HG02588 (cell line): Measurements from ENCODE around the gene UFD1.
"Not testable (repeated sequence)": the region's sequence is repeated elsewhere in the genome, so short reads cannot be mapped to it uniquely, and the experiment has no call there.

Experiments used
- ATAC-seq: cut with Tn5 transposase; IDR thresholded peaks from one replicate; pipeline ENCODE4 v1.9.1; 2021; ENCODE audit warnings: mild to moderate bottlenecking, moderate library complexity; ENCODE audit not compliant: unreplicated experiment

UFD1 gene

DNA sequence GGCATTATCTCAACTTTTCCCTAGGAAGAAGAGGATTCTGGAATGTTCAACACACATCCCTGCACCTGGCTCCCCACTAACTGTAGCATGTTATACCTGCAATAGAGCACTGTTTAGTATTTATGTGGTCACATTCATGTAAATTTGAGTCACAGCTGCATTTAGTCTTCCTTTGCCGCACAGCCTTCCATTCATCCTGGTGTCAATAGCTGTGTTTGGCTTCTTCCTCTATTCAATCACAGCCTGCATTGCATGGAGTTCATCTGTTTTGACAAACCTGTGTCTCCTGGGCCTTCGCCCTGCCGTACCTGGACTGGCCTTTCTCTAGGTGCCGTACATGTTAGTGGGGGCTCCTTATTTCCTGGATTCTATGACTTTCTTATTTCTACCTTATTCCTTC lies 27.4 kb downstream of the UFD1 start:
- ATAC-seq = no peak

GRCh38 chr22:19450363-19451175 lies 28.4 kb downstream of the UFD1 start:
- no peak for ATAC-seq

GRCh38 chr22:19449422-19449767 lies 29.6 kb downstream of the UFD1 start:
- no peak for ATAC-seq

GRCh38 chr22:19448739-19449421 lies 30.1 kb downstream of the UFD1 start:
- ATAC-seq = peak; percentile 42

GRCh38 chr22:19448076-19448607 lies 30.9 kb downstream of the UFD1 start:
- ATAC-seq = no peak

DNA sequence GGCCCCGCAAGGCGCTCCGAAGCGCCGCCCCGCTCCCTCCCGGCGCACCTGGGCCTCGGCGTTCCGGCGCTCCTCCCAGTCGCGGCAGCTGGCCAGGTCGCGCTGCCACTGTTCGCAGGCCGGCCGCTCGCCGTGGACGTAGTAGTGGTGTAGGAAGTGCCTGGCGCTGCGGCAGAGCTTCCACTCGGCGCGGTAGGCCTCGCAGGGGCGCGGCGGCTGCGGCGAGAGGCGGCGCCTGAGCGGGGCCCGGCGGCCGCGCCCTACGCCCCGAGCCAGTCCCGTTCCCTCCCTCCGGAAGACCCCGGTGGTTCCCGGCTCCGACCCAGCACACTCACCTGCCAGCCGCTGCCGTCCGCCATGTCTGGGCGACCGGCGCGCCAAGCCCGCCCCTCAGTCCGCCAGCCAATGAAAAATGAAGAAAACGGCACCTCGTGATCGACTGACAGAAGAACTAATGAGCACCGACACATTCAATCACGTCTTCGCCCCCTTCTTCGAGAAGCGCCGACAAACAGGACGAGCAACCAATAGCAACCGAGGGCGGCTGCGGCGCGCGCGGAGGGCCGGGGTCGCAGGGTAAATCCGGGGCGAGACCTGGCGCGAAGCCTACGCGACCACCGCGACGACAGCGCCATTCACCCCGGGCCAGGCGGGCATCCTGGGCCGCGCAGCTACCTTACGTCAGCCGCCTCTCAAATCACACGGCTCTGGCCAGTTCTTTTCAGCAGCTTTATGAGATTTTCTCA lies 31.5 kb downstream of the UFD1 start, which contains the start of gene C22orf39:
TSS of gene C22orf39 (minus strand) at position 382 of the 746 bp plus-strand sequence. CDS start at position 359, 23 bp downstream.
- peak; percentile 73 for ATAC-seq

- ATAC-seq = no peak
These were observed 32.2 kb downstream of the UFD1 start for GRCh38 chr22:19446603-19447329.

DNA sequence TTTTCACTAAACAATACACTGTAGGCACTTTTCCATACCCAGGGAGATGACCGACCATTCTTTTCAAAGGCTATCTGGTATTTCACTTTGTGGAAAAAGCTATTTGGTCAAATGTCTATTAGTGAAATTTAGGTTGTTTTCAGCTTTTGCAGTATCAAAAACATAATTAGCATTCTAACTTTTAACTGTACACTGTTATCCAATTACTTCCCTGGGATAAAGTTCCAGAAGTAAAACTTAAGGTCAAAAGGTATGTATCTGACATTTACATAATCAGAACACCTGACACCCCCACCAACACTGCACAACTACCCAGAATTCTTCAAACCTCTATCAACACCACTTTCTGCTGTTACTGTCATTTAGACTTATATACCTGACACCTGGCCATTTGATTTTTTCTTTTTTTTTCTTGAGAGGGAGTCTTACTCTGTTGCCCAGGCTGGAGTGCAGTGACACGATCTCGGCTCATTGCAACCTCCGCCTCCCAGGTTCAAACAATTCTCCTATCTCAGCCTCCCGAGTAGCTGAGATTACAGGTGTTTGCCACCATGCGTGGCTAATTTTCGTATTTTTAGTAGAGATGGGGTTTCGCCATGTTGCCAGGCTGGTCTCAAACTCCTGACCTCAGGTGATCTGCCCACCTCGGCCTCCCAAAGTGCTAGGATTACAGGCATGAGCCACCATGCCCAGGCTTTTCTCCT lies 33.6 kb downstream of the UFD1 start:
- ATAC-seq = not testable (repeated sequence)

GRCh38 chr22:19443544-19444211 lies 35.3 kb downstream of the UFD1 start:
- ATAC-seq = no peak

GRCh38 chr22:19442166-19442565 lies 36.8 kb downstream of the UFD1 start:
- no peak for ATAC-seq

DNA sequence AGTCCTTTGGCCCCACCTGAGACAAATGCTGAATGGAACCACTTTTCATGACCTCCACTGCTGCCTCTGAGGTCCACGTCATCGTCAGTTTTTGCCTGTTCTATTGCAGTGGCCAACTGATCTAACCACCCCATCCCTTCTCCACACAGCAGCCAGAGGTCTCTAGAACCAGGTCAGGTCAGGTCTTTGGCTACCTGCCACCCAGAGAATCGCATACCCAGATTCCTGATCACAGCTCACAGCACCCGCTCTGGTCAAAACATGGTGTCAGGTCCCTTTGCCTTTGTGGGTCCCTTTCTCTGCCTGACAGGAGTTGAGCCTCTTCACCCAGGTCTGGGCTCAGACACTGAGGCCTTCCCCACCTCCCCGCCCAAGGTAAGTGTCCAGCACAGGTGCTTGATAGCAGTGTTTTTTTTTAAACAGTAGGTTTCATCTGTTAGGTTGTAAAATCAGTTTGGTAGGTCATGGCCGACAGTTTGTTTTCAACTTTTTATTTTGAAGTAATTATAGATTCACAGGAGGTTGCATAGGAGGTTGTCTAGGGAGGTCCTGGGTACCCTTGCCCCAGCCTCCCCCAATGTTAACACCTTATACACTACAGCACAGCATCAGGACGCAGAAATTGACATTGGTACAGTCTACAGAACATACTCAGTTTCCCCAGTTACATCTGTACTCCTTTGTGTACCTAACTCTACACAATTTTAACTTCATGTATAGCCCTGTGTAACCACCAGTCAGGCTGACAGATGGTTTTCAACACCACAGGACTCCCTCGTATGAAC lies 38.4 kb downstream of the UFD1 start:
- ATAC-seq = no peak

DNA sequence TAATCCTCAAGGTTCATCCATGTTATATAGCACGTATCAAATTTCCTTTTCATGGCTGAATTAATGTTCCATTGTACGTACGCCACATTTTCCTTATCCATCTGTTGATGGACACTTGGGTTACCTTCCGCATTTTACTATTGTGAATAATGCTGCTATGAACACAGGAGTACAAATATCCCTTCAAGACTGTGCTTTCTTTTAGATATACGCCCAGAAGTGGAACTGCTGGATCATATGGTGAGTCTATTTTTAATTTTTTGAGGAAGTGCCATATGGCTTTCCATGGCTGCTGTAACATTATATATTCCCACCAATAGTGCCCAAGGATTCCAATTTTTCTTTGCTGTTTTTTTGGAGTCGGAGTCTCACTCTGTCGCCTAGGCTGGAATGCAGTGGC lies 40.7 kb downstream of the UFD1 start:
- ATAC-seq = no peak

GRCh38 chr22:19436444-19437161 lies 42.4 kb downstream of the UFD1 start:
- ATAC-seq = not testable (repeated sequence)

DNA sequence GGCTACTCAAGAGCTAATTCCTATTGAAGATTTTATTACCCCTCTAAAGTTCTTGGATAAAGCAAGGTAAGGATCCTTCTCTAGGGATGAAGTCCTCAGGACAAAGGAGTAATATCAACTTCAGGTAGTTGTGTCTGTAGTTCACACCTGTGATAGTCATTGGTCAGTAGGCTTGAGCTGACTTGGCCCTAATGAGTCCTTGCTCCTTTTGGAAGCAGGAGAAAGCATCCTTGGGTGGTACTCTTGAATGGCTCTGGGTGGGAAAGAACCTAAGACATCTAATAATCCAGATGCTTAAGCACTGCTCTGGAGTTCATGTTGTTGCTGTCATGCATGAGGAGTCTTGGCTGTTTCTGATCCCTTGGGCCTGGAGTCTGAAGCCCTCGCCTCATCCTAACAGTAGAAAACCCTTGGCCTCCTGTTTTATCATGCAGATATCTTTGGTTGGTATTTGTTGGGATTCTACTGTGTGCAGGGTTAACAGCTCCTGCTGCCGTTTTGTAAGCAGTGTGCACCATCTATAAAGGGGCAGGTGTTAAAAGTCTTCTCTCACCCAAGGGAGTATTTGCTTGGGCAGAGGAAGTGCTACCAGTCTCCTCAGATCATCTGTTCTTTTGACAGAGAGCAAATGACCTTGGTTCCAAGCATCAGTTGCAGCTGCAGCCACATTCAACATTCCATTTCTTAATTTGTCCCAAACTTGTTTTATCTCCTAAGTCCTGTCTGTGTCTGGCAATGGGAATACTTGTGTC lies 44.0 kb downstream of the UFD1 start:
- ATAC-seq = no peak

GRCh38 chr22:19434401-19434800 lies 44.6 kb downstream of the UFD1 start:
- no peak for ATAC-seq

DNA sequence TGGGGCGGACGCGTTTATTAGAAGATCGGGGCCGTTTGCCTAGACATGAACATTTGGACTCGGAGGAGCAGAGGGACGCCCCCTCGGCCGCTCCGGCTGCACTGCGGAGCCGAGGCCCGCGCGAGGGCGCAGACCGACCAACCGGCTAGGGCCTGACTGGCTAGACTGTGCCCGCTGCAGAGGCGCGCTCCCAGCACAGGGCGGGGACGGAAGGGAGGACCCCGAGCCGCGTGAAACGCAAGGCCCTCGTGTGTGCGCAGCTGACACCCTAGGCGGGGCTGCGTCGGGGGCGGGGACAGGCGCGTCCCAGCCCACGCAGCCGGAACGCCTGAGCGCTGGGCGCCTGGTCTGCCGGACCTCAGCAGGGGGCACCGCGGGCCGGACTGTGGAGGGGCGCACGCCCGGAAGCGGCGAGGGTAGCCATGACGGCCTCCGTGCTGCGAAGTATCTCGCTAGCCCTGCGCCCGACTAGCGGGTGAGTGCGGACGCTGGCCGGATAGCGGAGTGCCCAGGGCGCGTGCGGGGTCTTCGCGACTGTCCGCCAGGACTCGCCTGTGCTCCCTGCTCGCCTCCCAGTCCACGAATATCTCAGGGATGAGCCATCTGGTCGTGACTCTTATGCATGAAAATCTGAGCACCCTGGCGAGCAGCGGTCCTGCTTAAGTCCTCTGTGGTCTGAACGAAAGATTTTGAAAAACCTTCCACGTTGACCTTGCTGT lies 46.7 kb downstream of the UFD1 start, which contains the start of gene MRPL40:
TSS of gene MRPL40 (plus strand) at position 413 of the 719 bp plus-strand sequence. CDS start at position 423, 10 bp downstream.
- ATAC-seq = peak; percentile 77
